ENCODE measurements around the gene EYS.
"Not testable (repeated sequence)": the region's sequence is repeated elsewhere in the genome, so short reads cannot be mapped to it uniquely, and the experiment has no call there.

Gene EYS

DNA sequence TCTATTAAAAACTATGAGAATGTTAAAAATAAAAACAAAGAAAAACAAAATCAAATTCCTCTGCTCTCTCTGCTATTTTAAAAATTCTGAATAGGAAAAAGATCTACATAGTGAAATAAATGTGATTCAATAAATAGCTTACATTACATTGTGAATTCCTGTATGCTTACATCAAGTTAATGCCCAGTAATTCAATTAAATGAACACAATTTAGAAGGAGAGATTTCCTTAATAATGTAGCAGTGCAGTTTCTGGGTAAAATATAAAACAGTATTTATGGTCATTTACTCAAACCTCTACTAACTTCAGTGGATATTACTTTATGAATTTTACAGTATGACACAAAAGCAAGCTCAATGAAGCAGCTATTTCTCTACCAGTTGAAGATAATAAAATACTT, 594.6 kb downstream of the EYS start:
- no peak for DNase-seq (ENCODE audit: extremely low read depth in 1 of 2, low read depth in 1 of 2)

DNA sequence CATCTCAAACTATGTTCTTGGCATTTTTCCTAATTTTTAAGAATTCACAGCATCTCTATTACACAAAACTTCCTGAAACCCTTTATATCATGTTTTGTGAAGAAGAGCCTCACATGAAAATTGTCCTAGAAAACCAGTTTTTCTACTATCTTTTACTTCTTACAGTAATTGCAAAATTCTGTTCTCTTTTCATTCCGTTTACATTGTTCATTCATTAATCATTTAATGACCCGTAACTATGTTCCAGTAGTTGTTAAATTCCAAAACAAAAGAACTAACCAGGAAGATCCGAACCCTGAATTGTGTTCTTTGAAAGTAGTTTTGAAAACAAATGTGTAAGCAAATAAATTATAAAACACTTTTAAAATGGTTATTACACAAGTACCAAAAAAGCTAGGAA, 597.0 kb downstream of the EYS start:
- DNase-seq (ENCODE audit: extremely low read depth in 1 of 2, low read depth in 1 of 2), result no peak

DNA sequence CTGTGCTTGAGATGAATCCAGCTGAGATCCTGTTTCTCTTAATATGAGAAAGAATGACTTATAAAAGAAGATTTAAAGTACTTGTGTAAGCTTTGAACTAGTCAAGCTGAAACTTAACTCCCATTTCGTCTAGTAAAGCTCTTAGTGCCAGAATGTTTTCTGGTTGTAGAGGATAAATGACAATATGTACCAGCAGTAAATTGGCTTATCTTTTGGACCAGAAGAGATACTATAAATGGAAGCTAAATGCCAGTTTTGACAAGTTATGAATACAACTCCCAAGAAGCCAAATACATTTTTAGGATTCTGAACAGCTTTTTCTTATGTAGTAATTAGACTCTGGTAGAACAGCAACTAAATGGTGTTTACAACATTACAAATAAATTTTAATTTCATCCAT, 608.7 kb downstream of the EYS start:
- DNase-seq (ENCODE audit: extremely low read depth in 1 of 2, low read depth in 1 of 2), result no peak

DNA sequence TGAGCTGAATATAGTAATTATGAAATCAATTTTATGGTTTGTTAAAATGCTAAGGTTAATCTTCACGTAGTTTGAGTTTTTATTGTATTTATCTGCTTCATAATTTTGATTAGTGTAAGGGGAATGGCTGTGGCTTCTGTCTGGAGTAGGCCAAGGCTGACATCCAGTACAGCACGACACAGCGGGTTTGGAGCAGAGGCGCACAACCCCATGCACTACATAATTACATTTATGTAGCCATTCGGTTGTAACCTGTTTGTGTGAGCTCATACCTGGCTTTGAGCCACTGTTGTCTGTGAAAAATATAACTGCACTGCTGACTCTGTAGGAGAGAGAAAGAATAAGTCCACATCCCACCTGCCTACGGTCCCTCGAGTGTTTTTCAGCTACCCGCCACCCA, 615.5 kb downstream of the EYS start:
- no peak for DNase-seq (ENCODE audit: extremely low read depth in 1 of 2, low read depth in 1 of 2)

DNA sequence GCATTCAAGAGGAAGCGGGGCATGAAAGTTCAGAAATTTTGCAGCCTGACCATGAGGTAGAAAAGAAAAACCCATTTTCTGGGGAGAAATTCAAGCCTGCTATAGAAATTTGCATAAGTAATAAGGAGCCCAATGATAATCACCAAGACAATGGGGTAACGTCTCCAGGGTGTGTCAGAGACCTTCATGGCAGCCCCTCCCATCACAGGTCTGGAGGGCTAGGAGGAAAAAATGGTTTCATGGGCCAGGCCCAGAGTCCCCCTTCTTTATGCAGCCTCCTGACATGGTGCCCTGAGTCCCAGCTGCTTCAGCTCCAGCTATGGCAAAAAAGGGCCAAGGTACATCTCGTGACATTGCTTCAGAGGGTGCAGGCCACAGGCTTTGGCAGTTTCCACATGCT, 618.5 kb downstream of the EYS start:
- no peak for DNase-seq (ENCODE audit: extremely low read depth in 1 of 2, low read depth in 1 of 2)

DNA sequence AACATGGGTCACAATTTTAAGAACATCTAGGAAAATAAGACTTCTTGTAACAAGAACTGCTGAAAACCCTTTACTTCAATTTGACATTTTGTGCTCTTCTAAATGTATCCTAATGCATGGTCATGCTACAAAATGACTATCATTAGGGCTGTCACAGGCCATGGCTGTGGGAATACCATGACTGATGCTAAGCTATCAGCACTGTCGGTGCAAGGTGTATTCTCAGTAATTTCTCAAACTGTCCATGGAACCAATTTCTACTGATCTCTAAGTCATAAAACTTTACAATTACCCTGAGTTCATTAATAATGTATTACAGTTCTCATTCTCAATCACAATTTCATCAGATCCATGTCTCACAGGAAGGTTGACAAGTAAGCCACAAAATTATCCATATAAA, 625.3 kb downstream of the EYS start:
- DNase-seq (ENCODE audit: extremely low read depth in 1 of 2, low read depth in 1 of 2), result no peak

DNA sequence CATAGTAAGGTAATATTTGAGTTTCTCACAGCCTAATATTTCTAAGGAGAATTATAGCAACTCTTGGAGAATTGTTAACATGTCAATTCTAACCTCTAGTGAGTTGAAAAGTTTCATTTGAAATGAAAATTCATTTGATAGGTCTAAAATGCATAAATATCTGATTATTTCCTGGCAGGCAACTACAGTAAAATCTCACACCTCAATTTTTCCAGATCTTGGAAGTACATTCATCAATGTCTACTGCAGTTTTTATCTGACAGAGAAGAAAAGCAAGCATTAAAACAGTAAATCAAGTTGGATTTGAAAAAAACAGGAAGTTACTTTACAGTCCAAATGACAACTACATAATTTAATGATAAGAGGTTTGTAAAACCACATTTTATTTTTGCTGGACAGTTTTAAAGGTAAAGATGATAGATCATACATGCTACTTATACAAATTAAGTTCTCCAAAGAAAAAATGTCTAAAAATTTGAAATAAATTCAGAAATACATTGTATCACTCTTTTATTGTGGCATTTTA, 631.3 kb downstream of the EYS start:
- no peak for DNase-seq (ENCODE audit: extremely low read depth in 1 of 2, low read depth in 1 of 2)

DNA sequence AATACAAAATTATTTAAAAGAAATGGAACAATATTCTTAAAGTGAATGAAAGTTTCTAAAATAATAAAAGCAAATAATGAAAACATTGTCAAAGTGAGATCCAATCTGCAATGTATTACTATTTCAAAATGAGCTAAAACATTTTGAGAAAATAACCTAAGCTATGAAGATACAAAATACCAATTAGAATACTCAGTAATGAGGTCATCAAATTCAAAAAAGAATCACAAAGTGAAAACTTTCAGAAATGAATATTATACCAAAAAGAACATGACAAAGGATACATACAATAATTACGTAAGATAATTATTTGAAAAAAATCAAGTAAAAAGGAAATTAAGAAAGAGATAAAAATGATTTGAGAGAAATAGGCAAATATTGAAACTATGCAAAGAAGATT, 634.5 kb downstream of the EYS start:
- DNase-seq (ENCODE audit: extremely low read depth in 1 of 2, low read depth in 1 of 2), result no peak

DNA sequence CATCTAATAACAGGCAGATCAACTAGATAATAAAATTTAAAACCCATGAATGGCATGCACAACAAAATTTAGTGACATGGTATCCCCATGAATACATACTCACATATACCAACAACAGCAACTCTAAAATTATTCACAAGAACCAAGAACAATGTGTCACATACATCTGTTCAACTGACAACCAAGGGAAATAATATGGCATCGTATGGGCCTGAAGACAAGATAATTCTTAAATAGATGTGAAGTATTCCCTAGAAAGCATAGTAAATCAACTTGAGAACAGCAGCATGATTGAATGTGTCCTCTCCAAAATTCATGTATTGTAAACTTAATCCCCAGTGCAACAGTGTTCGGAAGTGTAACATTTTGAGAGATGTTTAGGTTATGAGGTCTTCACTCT, 635.5 kb downstream of the EYS start:
- no peak for DNase-seq (ENCODE audit: extremely low read depth in 1 of 2, low read depth in 1 of 2)

DNA sequence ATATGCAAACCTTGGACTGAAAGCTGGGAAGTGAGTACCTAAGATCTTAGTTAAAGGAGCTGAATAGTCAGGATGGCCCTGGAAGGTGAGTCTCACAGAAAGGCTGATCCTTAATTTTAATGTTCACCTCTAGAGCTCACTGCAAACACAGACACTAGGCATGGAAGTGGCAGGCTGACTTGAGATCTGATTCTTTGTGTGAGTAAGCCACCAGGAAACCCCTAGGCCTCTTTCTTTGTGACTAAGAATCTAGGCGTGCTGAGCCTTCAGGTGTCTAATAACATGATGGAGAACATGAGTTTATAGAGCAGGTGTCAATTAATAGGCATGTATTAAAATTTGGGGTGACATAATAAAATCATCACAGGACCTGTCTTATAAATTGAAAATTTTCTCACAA, 642.2 kb downstream of the EYS start:
- DNase-seq (ENCODE audit: extremely low read depth in 1 of 2, low read depth in 1 of 2), result no peak

DNA sequence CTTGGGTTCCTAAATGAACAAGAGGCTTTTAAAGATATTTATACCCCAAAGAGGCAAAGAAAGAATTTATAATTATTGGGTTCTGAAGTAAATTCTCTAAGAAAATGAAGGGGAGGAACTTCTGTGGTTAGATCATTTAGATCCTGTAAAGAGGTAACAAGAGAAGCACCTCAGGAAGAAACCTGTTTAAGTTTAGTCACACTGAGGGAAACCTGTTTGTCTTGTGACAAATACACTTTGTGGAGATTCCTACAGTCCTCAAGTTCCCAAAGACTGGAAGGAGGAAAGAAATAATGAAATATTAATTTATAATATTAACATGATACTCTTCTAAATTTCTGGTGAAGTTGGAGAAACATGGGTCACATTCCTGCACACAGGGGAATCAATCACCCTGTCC, 647.5 kb downstream of the EYS start:
- no peak for DNase-seq (ENCODE audit: extremely low read depth in 1 of 2, low read depth in 1 of 2)

DNA sequence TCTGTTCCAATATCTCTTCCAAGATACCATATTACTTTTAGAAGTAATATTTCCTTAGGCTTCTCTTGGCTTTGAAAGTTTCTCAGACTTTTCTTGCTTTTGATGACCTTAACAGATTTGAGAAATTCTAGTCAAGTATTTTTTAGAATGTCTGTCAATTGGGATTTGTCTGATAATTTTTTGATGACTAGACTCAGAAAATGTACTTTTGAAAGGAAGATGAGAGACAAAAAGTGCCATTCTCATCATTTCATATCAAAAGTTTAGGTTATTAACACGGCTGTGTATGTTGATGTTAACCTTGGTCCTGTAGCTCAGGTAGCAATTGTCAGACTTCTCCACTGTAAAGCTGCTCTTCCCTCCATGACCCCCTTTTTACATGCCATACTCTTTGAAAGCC, 651.5 kb downstream of the EYS start:
- no peak for DNase-seq (ENCODE audit: extremely low read depth in 1 of 2, low read depth in 1 of 2)

DNA sequence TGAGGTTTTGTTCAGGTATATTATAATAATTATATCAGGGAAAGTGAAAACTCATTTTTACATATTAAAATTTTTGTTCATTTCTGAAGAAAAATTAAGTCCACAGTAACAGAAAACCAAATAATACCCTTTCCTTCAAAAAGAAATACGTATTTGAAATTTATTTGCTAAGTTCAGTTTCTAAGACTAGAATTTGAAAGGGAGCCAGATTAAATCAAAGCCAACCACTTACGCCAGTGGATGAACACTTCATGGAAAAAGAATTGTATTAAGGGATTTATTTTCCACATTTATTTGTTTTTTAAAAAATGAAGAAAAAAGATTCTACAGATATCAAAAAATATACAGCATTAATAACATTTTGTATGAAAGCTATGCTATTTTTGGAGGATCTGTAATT, 654.4 kb downstream of the EYS start:
- no peak for DNase-seq (ENCODE audit: extremely low read depth in 1 of 2, low read depth in 1 of 2)

DNA sequence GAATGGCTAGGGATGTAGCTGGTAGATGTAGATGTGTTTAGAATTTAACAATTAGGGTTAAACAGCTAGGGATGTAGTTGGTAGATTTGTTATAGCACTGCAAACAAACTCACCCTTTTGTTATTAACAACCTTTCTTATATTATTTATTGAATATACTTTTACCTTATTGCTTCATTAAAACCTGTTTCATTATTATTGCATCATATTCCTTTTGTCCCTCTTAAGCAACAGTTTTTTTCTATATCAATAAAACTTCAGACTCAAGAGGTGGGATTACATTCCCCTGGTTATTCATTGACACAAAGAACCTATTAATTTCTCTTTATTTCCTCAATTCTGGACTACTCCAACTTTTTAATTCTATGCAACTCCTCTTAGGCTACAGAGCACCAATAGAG, 661.2 kb downstream of the EYS start:
- no peak for DNase-seq (ENCODE audit: extremely low read depth in 1 of 2, low read depth in 1 of 2)

DNA sequence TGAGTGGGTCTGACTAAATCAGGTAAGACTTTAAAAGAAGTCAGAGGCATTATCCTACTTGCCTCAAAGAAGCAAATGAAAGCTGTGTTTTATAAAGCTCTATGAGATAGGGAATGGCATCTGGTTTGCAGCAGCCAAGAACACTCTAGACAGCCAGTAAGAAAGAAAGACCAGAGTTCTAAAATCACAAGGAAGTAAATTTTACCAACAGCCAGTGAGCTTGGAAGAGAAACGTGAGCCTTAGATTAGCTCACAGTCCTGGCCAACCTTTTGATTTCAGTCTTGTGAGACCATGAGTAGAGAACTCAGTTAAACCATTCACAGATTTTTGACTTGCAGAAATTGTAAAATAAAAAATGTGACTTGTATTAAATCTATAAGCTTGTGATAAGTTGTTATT, 693.0 kb downstream of the EYS start:
- DNase-seq (ENCODE audit: extremely low read depth in 1 of 2, low read depth in 1 of 2), result no peak

DNA sequence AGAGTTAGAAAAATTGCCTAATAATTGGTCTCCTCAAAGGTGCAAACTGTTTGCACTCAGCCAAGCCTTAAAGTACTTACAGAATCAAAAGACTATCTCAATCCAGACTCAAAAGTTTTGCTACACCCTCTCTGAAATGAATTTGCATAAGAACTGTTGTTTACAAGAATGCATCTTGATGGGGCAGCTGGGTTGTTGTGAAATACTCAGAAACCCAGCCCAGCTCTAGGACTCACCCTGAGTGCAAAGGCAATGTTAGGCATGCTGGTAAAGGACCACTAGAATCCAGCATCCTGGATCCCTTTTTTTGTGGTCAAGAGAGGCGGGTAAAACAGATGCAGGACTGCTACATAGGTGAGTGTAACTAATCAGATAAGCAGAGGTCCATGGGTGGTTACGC, 700.2 kb downstream of the EYS start:
- DNase-seq (ENCODE audit: extremely low read depth in 1 of 2, low read depth in 1 of 2), result no peak

DNA sequence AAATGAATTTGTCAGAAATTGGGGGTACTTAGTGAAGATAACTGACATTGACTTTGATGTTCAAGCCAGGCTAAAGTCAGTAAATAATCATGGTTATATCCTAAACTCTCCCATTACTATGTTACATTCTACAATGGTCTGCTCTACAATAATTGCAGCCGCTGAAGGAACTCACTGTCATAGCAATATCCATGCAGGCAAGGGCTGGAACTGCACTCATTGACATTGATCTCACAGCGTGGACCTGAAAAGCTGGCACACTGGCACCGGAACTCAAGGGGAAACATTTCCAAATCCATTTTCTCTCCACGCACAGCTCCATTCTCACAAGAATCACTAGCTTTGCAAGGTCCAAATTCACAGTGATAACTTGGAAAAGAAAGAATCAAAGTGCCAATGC, 702.7 kb downstream of the EYS start:
- no peak for DNase-seq (ENCODE audit: extremely low read depth in 1 of 2, low read depth in 1 of 2)

DNA sequence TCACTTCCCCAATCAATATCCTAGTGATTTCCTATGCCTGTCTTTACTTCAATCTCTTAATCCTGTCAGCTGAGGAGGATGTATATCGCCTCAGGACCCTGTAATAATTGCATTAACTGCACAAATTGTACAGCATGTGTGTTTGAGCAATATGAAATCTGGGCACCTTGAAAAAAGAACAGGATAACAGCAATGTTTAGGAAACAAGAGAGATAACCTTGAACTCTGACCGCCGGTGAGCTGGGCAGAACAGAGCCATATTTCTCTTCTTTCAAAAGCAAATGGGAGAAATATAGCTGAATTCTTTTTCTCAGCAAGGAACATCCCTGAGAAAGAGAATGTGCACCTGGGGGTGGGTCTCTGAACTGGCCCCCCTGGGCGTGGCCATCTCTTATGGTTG, 704.1 kb downstream of the EYS start:
- not testable (repeated sequence) for DNase-seq (ENCODE audit: extremely low read depth in 1 of 2, low read depth in 1 of 2)

DNA sequence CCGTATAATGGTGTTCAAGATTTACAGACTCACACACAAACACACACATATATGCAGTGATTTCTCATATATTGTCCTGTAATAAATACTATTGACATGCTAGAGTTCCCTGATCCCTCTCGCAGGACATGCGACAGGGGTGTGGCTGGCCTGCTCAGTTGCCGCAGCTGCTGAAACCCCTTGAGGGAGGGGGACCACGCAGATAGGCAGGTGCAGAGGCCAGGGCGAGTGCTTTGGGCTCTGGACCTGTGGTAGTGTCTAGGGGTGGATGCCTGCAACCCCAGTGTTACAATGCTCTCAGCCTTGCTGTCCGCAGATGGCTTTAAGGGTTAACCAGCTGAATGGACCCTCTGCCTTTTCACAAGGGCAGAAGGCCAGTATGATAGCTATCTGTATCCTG, 706.2 kb downstream of the EYS start:
- no peak for DNase-seq (ENCODE audit: extremely low read depth in 1 of 2, low read depth in 1 of 2)

DNA sequence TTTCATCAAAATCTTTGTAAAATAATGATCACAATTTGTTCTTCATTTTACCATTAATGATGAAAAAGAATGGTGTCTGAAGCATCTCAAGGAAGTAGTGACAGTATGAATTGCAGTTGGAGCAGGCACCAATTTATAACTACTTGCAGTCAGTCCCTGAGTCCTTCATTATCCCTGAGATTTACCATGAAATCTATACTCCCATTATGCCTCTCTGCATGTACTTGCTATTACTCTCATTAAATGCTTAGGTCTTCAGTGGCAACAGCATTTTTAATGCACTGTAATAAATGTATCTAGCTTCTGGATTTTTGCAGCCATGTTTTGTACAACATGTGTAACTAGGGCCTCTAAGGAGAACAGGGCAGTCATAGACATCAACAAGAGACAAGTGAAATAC, 708.8 kb downstream of the EYS start:
- no peak for DNase-seq (ENCODE audit: extremely low read depth in 1 of 2, low read depth in 1 of 2)

DNA sequence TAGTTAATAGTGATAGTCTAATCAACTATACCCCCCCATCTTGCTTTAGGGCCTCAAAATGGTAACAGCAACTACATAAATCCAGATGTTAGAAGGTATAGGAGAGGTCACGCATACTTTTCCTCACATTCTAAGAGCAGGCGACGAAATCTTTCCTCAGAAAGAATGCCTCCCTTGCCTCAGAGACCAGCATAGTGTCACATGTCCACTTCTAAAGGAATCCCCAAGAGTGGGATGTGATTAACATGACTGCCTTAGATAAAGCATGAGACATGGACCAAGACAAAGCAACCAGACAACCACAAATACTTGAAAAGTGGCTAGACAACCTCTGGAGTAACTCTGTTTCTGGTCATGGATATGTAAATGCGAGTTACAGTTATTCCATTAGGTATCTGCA, 710.7 kb downstream of the EYS start:
- no peak for DNase-seq (ENCODE audit: extremely low read depth in 1 of 2, low read depth in 1 of 2)

DNA sequence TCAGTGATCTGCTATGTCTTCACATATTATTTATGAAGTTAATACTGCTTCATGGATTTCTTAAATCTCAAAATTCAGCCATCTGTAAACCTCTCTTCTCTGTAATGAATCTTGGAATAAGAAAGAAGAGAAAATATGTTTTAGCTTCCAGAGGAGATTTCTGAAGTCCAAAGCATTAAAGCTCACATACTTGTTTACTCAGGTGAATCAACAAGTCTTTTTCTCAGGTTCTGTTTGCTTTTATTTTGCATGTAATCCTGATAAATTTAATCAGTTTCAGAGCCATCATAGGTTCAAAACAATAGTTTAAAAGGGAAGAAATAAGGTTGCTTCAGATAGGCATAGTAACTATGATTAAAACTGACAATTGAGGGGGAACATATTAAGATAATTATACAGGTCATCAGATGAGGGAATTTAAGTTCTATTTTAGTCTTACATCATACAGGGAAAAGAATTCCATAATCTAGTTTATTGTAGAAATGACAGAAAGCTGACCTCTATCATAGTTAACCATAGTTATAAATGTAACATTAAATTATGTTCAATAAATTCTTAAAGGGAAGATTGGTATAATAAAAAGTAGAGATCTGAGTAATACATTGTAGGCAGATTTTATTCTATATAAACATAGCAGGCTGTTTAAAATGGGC, 716.2 kb downstream of the EYS start:
- no peak for DNase-seq (ENCODE audit: extremely low read depth in 1 of 2, low read depth in 1 of 2)

DNA sequence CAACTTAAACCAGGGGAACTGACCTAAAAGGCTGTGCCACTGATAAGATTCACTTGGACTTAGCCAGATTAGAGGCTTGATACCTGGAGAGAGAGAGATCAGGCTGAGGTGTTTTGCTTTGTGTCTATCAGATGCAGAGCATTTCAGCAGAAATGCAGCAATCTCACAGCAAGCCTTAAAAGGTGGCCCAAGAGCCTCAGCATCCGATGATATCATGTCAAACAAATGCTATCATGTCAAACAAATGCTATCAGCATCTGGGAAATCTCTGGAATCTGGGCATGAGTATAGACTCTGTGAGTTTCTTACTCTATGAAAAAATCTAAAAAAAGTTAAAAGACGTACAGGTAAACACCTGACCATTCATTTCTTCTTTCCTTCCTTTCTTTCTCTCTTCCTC, 718.9 kb downstream of the EYS start:
- DNase-seq (ENCODE audit: extremely low read depth in 1 of 2, low read depth in 1 of 2), result no peak

Data from activated CD8-positive, alpha-beta memory T cell treated with anti-CD3 and anti-CD28 coated beads for 1 hour (primary cell).